ENCODE data around the gene SIPA1L3. TPM values are rescaled to one million over a fixed set of nuclear protein-coding genes. Genes with fewer than 3 reads are reported as not detected.

Gene SIPA1L3
- total RNA-seq, 3 donors from 2014 or later: 93.6 to 173 (median 144) TPM

DNA sequence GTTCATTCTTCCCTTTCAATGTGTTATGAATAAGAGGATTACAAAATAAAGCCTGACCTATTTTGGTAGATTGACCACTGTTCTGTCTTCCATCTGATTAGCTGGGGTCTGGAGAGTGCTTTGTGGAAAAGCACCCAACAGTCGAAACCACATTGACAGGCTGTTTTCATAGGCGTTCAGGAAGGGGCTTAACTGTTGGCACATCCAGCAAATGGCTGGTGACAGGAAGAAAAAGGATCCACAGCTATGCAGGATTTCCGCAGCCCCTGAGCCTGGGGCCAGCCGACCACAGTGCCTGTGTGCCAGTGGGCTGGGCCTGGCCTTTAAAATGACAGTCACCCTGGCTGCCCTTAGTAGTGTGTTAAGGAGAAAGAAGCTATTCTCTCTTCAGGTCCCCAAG lies 113.3 kb downstream of the SIPA1L3 start:
- Histone ChIP-seq H3K9me3 (no peaks in the 10 kb centered on the region), H3K4me3 (no peak overlapping the region), H3K4me1 (ENCODE audit: low read depth) (no peaks in the 10 kb centered on the region), H3K36me3 (ENCODE audit: low read depth) (no peaks in the 10 kb centered on the region)
- intact Hi-C loops (cut with DNase I, micrococcal nuclease): no loop called here
- TF ChIP-seq, protein P1, sequence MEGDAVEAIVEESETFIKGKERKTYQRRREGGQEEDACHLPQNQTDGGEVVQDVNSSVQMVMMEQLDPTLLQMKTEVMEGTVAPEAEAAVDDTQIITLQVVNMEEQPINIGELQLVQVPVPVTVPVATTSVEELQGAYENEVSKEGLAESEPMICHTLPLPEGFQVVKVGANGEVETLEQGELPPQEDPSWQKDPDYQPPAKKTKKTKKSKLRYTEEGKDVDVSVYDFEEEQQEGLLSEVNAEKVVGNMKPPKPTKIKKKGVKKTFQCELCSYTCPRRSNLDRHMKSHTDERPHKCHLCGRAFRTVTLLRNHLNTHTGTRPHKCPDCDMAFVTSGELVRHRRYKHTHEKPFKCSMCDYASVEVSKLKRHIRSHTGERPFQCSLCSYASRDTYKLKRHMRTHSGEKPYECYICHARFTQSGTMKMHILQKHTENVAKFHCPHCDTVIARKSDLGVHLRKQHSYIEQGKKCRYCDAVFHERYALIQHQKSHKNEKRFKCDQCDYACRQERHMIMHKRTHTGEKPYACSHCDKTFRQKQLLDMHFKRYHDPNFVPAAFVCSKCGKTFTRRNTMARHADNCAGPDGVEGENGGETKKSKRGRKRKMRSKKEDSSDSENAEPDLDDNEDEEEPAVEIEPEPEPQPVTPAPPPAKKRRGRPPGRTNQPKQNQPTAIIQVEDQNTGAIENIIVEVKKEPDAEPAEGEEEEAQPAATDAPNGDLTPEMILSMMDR (IDR thresholded peaks at IDR 0.05): no peak
- DNase-seq (no peak), ATAC-seq (no peak)

DNA sequence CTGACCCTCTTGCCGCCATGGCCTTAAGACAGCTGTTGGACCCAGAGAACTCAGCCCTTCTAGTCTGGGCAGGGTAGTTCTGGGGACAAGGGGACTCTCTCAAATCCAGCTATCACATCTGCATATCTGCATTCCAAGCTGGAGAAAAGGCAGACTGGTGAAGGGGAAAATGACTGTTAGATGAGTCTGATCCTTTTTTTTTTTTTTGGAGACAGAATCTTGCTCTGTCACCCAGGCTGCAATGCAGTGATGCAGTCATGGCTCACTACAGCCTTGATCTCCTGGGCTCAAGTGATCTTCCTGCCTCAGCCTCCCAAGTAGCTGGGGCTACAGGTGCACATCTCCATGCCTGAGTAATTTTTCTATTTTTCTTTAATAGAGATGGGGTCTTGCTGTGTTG lies 114.3 kb downstream of the SIPA1L3 start:
- Histone ChIP-seq H3K36me3 (ENCODE audit: low read depth) (no peaks in the 10 kb centered on the region), H3K9me3 (no peaks in the 10 kb centered on the region), H3K4me3 (no peak overlapping the region), H3K4me1 (ENCODE audit: low read depth) (no peaks in the 10 kb centered on the region)
- no peak for ATAC-seq
- TF ChIP-seq, protein P1 (IDR thresholded peaks at IDR 0.05): no peak
- intact Hi-C loops (cut with DNase I, micrococcal nuclease): no loop called here
- DNase-seq: no peak

DNA sequence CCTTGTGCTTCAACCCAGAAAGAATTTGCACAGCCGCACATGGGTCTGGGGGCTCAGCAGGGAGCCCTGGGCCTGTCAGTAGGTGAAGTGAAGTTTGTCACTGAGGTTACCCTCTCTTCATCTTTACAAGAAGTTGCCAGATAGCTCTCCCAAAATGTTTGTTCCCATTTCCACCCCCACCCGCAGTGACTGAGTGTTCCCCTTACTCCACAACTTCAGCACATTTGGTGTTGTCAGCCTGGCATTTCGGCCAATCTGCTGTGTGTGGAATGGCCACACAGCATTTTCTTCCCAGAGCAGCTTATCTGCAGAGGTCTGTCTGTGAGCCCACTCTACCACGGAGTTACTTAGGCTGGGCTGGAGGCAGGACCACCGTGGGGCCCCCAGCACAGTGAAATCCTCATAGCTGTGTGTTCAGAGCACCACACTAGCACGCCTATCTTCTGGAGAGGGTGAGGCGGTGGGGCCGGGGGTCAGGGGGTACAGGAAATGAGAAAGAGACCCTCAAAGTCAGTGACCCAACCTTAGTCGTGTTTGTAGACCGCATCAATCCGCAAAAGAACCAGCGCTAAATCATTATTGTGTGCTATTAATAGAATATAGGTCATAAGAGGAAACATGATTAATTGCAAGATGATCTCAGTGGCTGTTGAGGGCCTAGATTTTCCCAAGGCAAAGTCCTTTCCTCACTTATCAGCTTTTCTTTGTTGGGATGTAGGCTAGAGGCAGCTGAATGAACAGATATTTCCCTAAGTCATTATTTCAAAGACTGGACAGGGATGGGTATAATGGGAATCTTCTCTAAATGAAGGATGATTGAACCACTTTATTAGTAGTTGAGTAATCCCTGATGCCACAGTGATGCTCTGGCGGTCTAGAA lies 116.0 kb downstream of the SIPA1L3 start:
- no peak overlapping the region for H3K4me3 ChIP-seq
- DNase-seq (no peak), ATAC-seq (no peak)
- intact Hi-C loops (cut with DNase I, micrococcal nuclease): no loop called here
- H3K4me1 ChIP-seq (ENCODE audit: low read depth): no peaks in the 10 kb centered on the region
- H3K9me3 ChIP-seq: no peaks in the 10 kb centered on the region
- no peaks in the 10 kb centered on the region for H3K36me3 ChIP-seq (ENCODE audit: low read depth)
- TF ChIP-seq, protein P1 (IDR thresholded peaks at IDR 0.05): no peak

DNA sequence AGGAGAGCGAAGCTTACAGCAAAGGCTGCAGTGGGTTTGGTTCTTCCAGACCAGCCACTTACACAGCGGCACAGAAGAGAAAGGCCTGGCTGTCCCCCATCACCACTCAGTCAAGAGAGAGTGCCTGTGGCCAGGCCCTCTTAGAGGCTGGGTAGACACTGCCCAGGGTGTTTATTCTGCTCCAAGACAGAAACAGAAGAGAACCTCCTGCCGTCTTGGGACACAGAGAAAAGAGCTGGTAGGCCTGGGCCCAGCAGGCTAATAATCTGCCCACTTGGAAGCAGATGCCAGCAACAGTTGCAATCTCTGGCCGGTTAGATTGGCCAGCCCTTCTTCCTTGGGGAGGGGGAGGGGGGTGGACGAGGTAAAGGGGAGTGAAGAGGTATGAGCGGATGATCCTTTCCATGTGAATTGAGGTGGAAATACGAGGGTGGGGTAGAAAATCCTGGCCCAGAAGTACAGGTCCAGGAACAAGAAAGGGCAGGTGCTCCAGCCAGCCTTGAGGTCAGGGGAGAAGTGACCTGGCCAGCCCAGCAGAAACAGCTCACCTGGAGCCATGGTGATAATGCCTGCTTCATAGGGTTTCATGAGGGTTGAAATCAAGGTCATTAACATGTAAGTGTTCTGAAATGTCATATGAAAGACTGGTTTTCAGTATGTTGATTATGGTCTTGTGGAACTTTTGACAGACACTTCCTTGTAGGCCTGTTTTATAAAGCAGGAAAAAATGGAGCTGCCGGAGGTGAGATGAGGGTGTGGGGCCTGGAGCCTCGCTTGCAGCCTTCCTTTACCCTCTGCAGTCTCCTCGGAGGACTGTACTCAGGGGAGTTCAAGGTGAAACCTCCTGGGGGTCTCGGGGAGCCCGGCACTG lies 116.9 kb downstream of the SIPA1L3 start:
- TF ChIP-seq, protein P1 (IDR thresholded peaks at IDR 0.05): no peak
- H3K4me1 ChIP-seq (ENCODE audit: low read depth): no peaks in the 10 kb centered on the region
- no peak for DNase-seq
- H3K9me3 ChIP-seq: no peaks in the 10 kb centered on the region
- intact Hi-C loops (cut with DNase I, micrococcal nuclease): no loop called here
- peak; percentile 78 for ATAC-seq
- H3K36me3 ChIP-seq (ENCODE audit: low read depth): no peaks in the 10 kb centered on the region
- H3K4me3 ChIP-seq: no peak overlapping the region

DNA sequence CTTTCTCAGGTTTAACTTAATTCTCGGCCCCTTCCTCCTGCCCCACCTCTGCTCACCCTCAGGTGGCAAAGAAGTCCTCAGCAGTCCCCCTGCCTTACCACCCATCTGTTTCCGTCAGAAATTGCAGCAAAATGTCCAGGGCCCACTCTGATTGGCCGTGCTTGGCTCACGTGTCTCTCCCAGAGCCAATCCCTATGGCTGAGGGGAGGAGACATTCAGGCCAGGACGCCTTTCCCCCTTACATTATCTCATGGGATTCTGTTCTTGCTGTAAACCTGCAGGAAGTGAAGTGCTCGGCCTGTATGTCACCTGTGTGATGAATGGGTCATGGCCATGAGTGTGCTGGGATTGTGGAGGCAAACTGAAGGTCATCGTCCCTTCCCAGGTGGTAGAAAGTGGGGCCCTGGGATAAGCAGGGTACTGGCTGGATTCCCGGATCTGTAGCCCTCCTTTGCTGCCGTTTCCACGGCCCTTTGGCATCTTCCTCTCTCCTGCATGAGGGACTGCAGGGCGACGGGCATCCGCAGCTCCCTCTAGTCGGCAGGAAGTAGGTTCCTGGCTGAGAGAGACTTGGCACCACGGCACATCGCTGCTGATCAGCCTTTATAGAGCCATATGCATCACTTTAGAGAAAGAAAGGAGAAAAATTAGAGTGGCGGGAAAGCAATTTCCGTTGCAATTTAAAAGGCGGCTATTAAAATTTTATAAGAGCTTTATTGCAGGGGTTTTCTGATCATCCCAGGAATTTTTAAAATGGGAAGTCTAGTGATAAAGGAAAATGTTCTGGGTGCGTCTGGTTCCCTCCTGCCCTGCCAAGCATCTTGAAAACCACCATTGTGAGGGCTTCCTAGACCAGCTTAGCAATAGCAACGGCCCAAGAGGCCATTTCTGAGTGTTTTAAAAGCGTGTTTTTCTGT lies 118.2 kb downstream of the SIPA1L3 start:
- H3K36me3 ChIP-seq (ENCODE audit: low read depth): no peaks in the 10 kb centered on the region
- ATAC-seq (peak; percentile 78), DNase-seq (no peak)
- no peak overlapping the region for H3K4me3 ChIP-seq
- TF ChIP-seq, protein P1 (IDR thresholded peaks at IDR 0.05): no peak
- intact Hi-C loops (cut with DNase I, micrococcal nuclease): no loop called here
- H3K4me1 ChIP-seq (ENCODE audit: low read depth): no peaks in the 10 kb centered on the region
- no peaks in the 10 kb centered on the region for H3K9me3 ChIP-seq
